Measurements from ENCODE around the gene RPEL1.

DNA sequence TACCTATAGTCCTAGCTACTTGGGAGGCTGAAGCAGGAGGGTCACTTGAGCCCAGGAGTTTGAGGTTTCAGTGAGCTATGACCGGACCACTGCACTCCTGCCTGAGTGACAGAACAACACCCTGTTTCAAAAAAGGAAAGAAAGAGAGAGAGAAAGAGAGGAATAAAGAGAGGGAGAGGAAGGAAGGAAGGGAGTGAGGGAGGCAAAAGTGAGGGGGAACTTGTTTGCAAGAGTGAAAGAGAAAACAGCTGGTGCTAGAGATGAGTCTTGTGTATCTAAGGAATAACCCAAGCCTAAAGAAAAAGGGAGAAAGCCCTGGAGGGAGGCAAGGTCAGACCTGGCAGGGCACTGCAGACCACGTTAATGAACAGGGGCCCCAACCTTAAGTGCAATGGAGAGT is 47.8 kb upstream of the RPEL1 start:
- TF ChIP-seq, protein P1, sequence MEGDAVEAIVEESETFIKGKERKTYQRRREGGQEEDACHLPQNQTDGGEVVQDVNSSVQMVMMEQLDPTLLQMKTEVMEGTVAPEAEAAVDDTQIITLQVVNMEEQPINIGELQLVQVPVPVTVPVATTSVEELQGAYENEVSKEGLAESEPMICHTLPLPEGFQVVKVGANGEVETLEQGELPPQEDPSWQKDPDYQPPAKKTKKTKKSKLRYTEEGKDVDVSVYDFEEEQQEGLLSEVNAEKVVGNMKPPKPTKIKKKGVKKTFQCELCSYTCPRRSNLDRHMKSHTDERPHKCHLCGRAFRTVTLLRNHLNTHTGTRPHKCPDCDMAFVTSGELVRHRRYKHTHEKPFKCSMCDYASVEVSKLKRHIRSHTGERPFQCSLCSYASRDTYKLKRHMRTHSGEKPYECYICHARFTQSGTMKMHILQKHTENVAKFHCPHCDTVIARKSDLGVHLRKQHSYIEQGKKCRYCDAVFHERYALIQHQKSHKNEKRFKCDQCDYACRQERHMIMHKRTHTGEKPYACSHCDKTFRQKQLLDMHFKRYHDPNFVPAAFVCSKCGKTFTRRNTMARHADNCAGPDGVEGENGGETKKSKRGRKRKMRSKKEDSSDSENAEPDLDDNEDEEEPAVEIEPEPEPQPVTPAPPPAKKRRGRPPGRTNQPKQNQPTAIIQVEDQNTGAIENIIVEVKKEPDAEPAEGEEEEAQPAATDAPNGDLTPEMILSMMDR (IDR thresholded peaks at IDR 0.05), result no peak
- no peak for TF ChIP-seq POLR2A (IDR thresholded peaks at IDR 0.05)

Measured in prostate gland (tissue), 2 donors.